ENCODE measurements around the gene DCBLD2. TPM values are rescaled to one million over a fixed set of nuclear protein-coding genes. Genes with fewer than 3 reads are reported as not detected.
"Not testable (repeated sequence)": the region's sequence is repeated elsewhere in the genome, so short reads cannot be mapped to it uniquely, and the experiment has no call there.

The DCBLD2 gene
- total RNA-seq, 4 donors from 2014 or later = 37.3 to 48.4 (median 46.6) TPM

GRCh38 chr3:98843266-98843959 lies 58.1 kb downstream of the DCBLD2 start:
- Histone ChIP-seq H3K27ac (replicated peaks in 1 of 4) (no peak overlapping the region), H3K9me3 (no peaks in the 10 kb centered on the region), H3K27me3 (no peaks in the 10 kb centered on the region), H3K4me3 (no peak overlapping the region), H3K36me3 (peaks cover 0 to 8% (median 6%) of the 10 kb centered on the region in 4 donors), H3K4me1 (peaks cover 0 to 10% (median 8%) of the 10 kb centered on the region in 4 donors)
- intact Hi-C loops (cut with DNase I) = no loop called here
- TF ChIP-seq POLR2AphosphoS5 (IDR thresholded peaks at IDR 0.05) = no peak
- TF ChIP-seq CTCF (IDR thresholded peaks at IDR 0.05) = no peak
- TF ChIP-seq EP300 (IDR thresholded peaks at IDR 0.05) = no peak
- no peak for TF ChIP-seq POLR2A (IDR thresholded peaks at IDR 0.05; ENCODE audit: low read depth)
- no peak for DNase-seq (ENCODE audit: extremely low spot score)
- 74% methylated on average over 7 of the region's 7 CpGs for WGBS

- H3K27me3 ChIP-seq = no peaks in the 10 kb centered on the region
- H3K36me3 ChIP-seq = no peaks in the 10 kb centered on the region
- no peak overlapping the region for H3K27ac ChIP-seq (replicated peaks in 1 of 4)
- intact Hi-C loops (cut with DNase I) = no loop called here
- H3K9me3 ChIP-seq = no peaks in the 10 kb centered on the region
- no peak for DNase-seq (ENCODE audit: extremely low spot score)
- 90% methylated on average over 3 of the region's 3 CpGs for WGBS
- H3K4me1 ChIP-seq = peaks cover 0 to 5% (median 2%) of the 10 kb centered on the region in 4 donors
- no peak for TF ChIP-seq EP300 (IDR thresholded peaks at IDR 0.05)
- TF ChIP-seq CTCF (IDR thresholded peaks at IDR 0.05) = no peak
- no peak for TF ChIP-seq POLR2AphosphoS5 (IDR thresholded peaks at IDR 0.05)
- no peak for TF ChIP-seq POLR2A (IDR thresholded peaks at IDR 0.05; ENCODE audit: low read depth)
- no peak overlapping the region for H3K4me3 ChIP-seq
Measured at GRCh38 chr3:98839846-98840245, 61.6 kb downstream of the DCBLD2 start.

- intact Hi-C loops (cut with DNase I) = not testable (repeated sequence)
- WGBS = 96% methylated on average over 5 of the region's 5 CpGs
Measured at GRCh38 chr3:98831060-98831459, 70.4 kb downstream of the DCBLD2 start.

GRCh38 chr3:98829246-98829832 lies 72.2 kb downstream of the DCBLD2 start:
- H3K9me3 ChIP-seq = no peaks in the 10 kb centered on the region
- intact Hi-C loops (cut with DNase I) = no loop called here
- TF ChIP-seq CTCF (IDR thresholded peaks at IDR 0.05) = no peak
- no peak for TF ChIP-seq POLR2AphosphoS5 (IDR thresholded peaks at IDR 0.05)
- no peak for TF ChIP-seq POLR2A (IDR thresholded peaks at IDR 0.05; ENCODE audit: low read depth)
- no peak for TF ChIP-seq EP300 (IDR thresholded peaks at IDR 0.05)
- H3K27me3 ChIP-seq = no peaks in the 10 kb centered on the region
- DNase-seq (ENCODE audit: extremely low spot score) = no peak
- WGBS = 100% methylated on average over 1 of the region's 1 CpG
- H3K4me1 ChIP-seq = peaks cover 0 to 10% (median 3%) of the 10 kb centered on the region in 4 donors
- peaks cover 0 to 5% (median 0%) of the 10 kb centered on the region in 4 donors for H3K36me3 ChIP-seq
- no peak overlapping the region for H3K4me3 ChIP-seq
- no peak overlapping the region for H3K27ac ChIP-seq (replicated peaks in 1 of 4)

More at GRCh38 chr3:98831060-98831459, 70.4 kb downstream of the DCBLD2 start:
- not testable (repeated sequence) for H3K27ac ChIP-seq (replicated peaks in 1 of 4); H3K4me1 ChIP-seq; H3K27me3 ChIP-seq; H3K4me3 ChIP-seq; H3K36me3 ChIP-seq; DNase-seq (ENCODE audit: extremely low spot score); H3K9me3 ChIP-seq

DNA sequence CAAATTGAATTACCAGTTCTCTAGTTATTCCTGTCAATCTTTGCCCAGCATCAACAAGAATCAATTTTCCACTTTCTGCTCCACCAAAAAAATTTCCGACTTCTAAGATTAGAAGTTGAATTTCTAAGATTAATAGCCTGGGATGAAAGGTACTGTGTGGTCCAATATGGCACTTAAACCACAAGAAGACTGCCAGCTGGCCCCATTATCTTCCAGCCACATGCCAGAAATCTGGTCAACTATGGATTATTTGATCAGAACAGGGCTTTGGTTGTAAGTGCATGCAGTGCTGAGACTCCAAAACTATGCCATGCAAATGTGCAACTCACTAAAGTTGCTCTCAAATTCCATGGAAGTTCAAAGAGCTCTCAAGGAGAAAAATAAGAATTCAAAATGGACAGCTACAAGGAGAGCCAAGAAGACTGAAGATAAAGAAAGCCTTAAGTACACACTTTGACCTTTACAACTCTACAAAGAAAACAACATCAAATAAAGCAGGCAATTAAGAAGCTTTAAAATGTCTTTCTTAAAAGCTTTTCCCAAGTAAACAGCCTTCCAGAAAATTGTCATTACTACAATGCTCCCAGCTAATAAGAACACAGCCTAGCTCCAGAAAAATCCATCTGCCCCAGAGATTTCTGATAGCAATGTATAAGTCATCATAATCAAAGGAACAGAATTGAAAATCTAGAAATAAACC lies 74.1 kb downstream of the DCBLD2 start:
- intact Hi-C loops (cut with DNase I) = no loop called here
- Histone ChIP-seq H3K4me1 (peaks cover 0 to 10% (median 3%) of the 10 kb centered on the region in 4 donors), H3K9me3 (no peaks in the 10 kb centered on the region), H3K27ac (replicated peaks in 1 of 4) (no peak overlapping the region), H3K27me3 (no peaks in the 10 kb centered on the region), H3K4me3 (no peak overlapping the region), H3K36me3 (peaks cover 0 to under 1% (median 0%) of the 10 kb centered on the region in 4 donors)
- DNase-seq (ENCODE audit: extremely low spot score) = no peak
- 50% methylated on average over 1 of the region's 1 CpG for WGBS
- TF ChIP-seq EP300 (IDR thresholded peaks at IDR 0.05) (no peak), POLR2A (IDR thresholded peaks at IDR 0.05; ENCODE audit: low read depth) (no peak), CTCF (IDR thresholded peaks at IDR 0.05) (no peak), POLR2AphosphoS5 (IDR thresholded peaks at IDR 0.05) (no peak)
